Measurements from ENCODE around the gene KCTD1.

Gene KCTD1

DNA sequence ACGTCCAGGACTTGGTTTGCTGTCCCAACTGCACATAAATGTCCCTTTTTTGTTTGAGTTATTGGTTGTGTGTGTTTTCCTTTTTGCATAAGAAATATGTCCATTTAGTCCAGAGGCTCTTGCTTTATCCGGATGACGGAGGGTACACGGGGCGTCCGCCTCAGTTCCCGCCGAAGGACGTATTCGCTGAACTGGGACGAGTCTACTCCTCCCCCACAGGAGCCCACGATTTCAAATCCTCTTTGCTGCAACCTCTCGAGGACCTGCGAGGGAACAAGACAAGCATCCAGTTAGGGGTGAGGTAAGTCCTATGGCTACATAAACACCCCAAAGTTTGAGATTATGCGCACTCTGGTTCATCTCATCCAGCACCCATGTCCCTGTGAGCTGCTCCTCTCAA, 92.7 kb downstream of the KCTD1 start:
- no peak overlapping the region for H2BK5ac ChIP-seq (ENCODE audit: low read length)
- peaks cover 0 to 2% of the 10 kb centered on the region in 2 donors for H3K4me1 ChIP-seq (ENCODE audit: control insufficient read depth in 2 of 2, insufficient read depth in 1 of 2, low read depth in 1 of 2, low read length in 2 of 2)
- DNase-seq (ENCODE audit: low spot score): no peak
- H3K9me3 ChIP-seq (replicated peaks in 1 of 2; ENCODE audit: control insufficient read depth in 2 of 2, insufficient read depth in 1 of 2, low read depth in 1 of 2, low read length in 2 of 2): no peaks in the 10 kb centered on the region
- no peak overlapping the region for H2AFZ ChIP-seq (ENCODE audit: low read length)
- H4K8ac ChIP-seq (ENCODE audit: low read depth, low read length): no peak overlapping the region
- no peak overlapping the region for H3K4ac ChIP-seq (ENCODE audit: low read length)
- no peak overlapping the region for H3K18ac ChIP-seq (ENCODE audit: low read length)
- no peak overlapping the region for H2BK12ac ChIP-seq (ENCODE audit: low read length)
- no peak overlapping the region for H3K23ac ChIP-seq (ENCODE audit: low read depth, low read length, poor library complexity)
- H3K14ac ChIP-seq (ENCODE audit: low read length): no peak overlapping the region
- H2BK15ac ChIP-seq (ENCODE audit: low read length): no peak overlapping the region
- no peak overlapping the region for H2AK5ac ChIP-seq (ENCODE audit: low read depth, low read length)
- H3K4me3 ChIP-seq (ENCODE audit: low read length in 2 of 2): no peak overlapping the region
- H3K36me3 ChIP-seq (replicated peaks in 1 of 2; ENCODE audit: control insufficient read depth in 2 of 2, insufficient read depth in 2 of 2, low read length in 2 of 2): peaks cover 6 to 67% of the 10 kb centered on the region in 2 donors
- H3K79me1 ChIP-seq (ENCODE audit: low read depth, low read length): no peaks in the 10 kb centered on the region
- H3K9ac ChIP-seq (ENCODE audit: low read depth, low read length, poor library complexity): no peak overlapping the region
- H3K27ac ChIP-seq (replicated peaks; ENCODE audit: low read length): no peak overlapping the region
- H2BK120ac ChIP-seq (ENCODE audit: low read depth, low read length): no peak overlapping the region
- H4K91ac ChIP-seq (ENCODE audit: low read depth, low read length, poor library complexity): no peak overlapping the region
- no peaks in the 10 kb centered on the region for H3K27me3 ChIP-seq (ENCODE audit: control insufficient read depth in 3 of 3, insufficient read depth in 3 of 3, low read depth in 1 of 3, low read length in 3 of 3)
- WGBS, 2 donors (ENCODE audit: extremely low coverage in 2 of 2, insufficient read length in 2 of 2, insufficient replicate concordance in 1 of 2): no CpG with 5 or more reads among the region's 15 CpGs
- no peak overlapping the region for H3K4me2 ChIP-seq (ENCODE audit: insufficient read depth, low read length, poor library complexity, severe bottlenecking)

GRCh38 chr18:26454616-26455015, 93.7 kb downstream of the KCTD1 start:
- no peak overlapping the region for H2AFZ ChIP-seq (ENCODE audit: low read length)
- H3K36me3 ChIP-seq (replicated peaks in 1 of 2; ENCODE audit: control insufficient read depth in 2 of 2, insufficient read depth in 2 of 2, low read length in 2 of 2): peaks cover 6 to 57% of the 10 kb centered on the region in 2 donors
- H4K91ac ChIP-seq (ENCODE audit: low read depth, low read length, poor library complexity): no peak overlapping the region
- no peak for DNase-seq (ENCODE audit: low spot score)
- H3K23ac ChIP-seq (ENCODE audit: low read depth, low read length, poor library complexity): no peak overlapping the region
- H2BK15ac ChIP-seq (ENCODE audit: low read length): no peak overlapping the region
- H2BK120ac ChIP-seq (ENCODE audit: low read depth, low read length): no peak overlapping the region
- no peak overlapping the region for H2BK5ac ChIP-seq (ENCODE audit: low read length)
- H3K4me1 ChIP-seq (ENCODE audit: control insufficient read depth in 2 of 2, insufficient read depth in 1 of 2, low read depth in 1 of 2, low read length in 2 of 2): peaks cover 0 to 2% of the 10 kb centered on the region in 2 donors
- H3K9ac ChIP-seq (ENCODE audit: low read depth, low read length, poor library complexity): no peak overlapping the region
- no peaks in the 10 kb centered on the region for H3K27me3 ChIP-seq (ENCODE audit: control insufficient read depth in 3 of 3, insufficient read depth in 3 of 3, low read depth in 1 of 3, low read length in 3 of 3)
- no peak overlapping the region for H4K8ac ChIP-seq (ENCODE audit: low read depth, low read length)
- no peak overlapping the region for H3K4ac ChIP-seq (ENCODE audit: low read length)
- no peak overlapping the region for H3K27ac ChIP-seq (replicated peaks; ENCODE audit: low read length)
- no peak overlapping the region for H3K4me3 ChIP-seq (ENCODE audit: low read length in 2 of 2)
- no peak overlapping the region for H2AK5ac ChIP-seq (ENCODE audit: low read depth, low read length)
- no peak overlapping the region for H3K4me2 ChIP-seq (ENCODE audit: insufficient read depth, low read length, poor library complexity, severe bottlenecking)
- no peaks in the 10 kb centered on the region for H3K79me1 ChIP-seq (ENCODE audit: low read depth, low read length)
- no CpG with 5 or more reads among the region's 6 CpGs for WGBS, 2 donors (ENCODE audit: extremely low coverage in 2 of 2, insufficient read length in 2 of 2, insufficient replicate concordance in 1 of 2)
- H3K9me3 ChIP-seq (replicated peaks in 1 of 2; ENCODE audit: control insufficient read depth in 2 of 2, insufficient read depth in 1 of 2, low read depth in 1 of 2, low read length in 2 of 2): no peaks in the 10 kb centered on the region
- no peak overlapping the region for H2BK12ac ChIP-seq (ENCODE audit: low read length)
- H3K14ac ChIP-seq (ENCODE audit: low read length): no peak overlapping the region
- H3K18ac ChIP-seq (ENCODE audit: low read length): no peak overlapping the region

GRCh38 chr18:26454192-26454591, 94.2 kb downstream of the KCTD1 start:
- Histone ChIP-seq H3K9ac (ENCODE audit: low read depth, low read length, poor library complexity) (no peak overlapping the region), H2BK5ac (ENCODE audit: low read length) (no peak overlapping the region)
- WGBS, 2 donors (ENCODE audit: extremely low coverage in 2 of 2, insufficient read length in 2 of 2, insufficient replicate concordance in 1 of 2): no CpG with 5 or more reads among the region's 3 CpGs

DNA sequence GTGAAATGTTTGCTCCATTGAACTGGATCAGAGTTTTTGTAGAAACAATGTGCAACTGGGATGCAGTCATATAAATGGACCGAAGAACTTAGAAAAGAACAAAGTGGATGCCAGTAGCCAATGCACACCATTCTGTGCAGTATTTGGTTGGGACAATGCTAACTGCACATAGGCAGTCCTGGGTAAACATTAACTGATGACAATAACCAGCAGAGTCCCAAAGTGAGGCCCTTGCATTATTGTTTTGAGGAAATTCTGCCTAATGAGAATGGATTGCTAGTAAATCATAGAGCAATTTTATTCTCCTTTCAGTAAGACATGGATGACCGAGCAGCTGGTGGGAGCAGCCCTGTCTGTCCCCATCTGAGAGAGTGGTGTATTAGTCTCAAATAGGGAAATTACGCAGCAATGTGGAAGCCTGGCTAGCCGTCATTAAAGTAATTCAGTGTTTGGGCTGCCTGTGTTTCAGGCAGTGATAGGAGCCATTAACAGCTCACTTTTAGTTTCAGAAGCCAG, 94.9 kb downstream of the KCTD1 start:
- Histone ChIP-seq H3K27ac (replicated peaks; ENCODE audit: low read length) (no peak overlapping the region), H2BK12ac (ENCODE audit: low read length) (no peak overlapping the region), H3K18ac (ENCODE audit: low read length) (no peak overlapping the region), H3K4me2 (ENCODE audit: insufficient read depth, low read length, poor library complexity, severe bottlenecking) (no peak overlapping the region), H4K91ac (ENCODE audit: low read depth, low read length, poor library complexity) (no peak overlapping the region), H3K4ac (ENCODE audit: low read length) (no peak overlapping the region), H3K79me1 (ENCODE audit: low read depth, low read length) (no peaks in the 10 kb centered on the region), H3K9ac (ENCODE audit: low read depth, low read length, poor library complexity) (no peak overlapping the region), H3K23ac (ENCODE audit: low read depth, low read length, poor library complexity) (no peak overlapping the region), H2AFZ (ENCODE audit: low read length) (no peak overlapping the region), H2AK5ac (ENCODE audit: low read depth, low read length) (no peak overlapping the region), H2BK5ac (ENCODE audit: low read length) (no peak overlapping the region), H3K36me3 (replicated peaks in 1 of 2; ENCODE audit: control insufficient read depth in 2 of 2, insufficient read depth in 2 of 2, low read length in 2 of 2) (peaks cover 2 to 45% of the 10 kb centered on the region in 2 donors), H3K4me1 (ENCODE audit: control insufficient read depth in 2 of 2, insufficient read depth in 1 of 2, low read depth in 1 of 2, low read length in 2 of 2) (peaks cover 0 to 2% of the 10 kb centered on the region in 2 donors), H2BK15ac (ENCODE audit: low read length) (no peak overlapping the region), H4K8ac (ENCODE audit: low read depth, low read length) (no peak overlapping the region), H3K27me3 (ENCODE audit: control insufficient read depth in 3 of 3, insufficient read depth in 3 of 3, low read depth in 1 of 3, low read length in 3 of 3) (no peaks in the 10 kb centered on the region), H3K4me3 (ENCODE audit: low read length in 2 of 2) (no peak overlapping the region), H3K14ac (ENCODE audit: low read length) (no peak overlapping the region), H2BK120ac (ENCODE audit: low read depth, low read length) (no peak overlapping the region), H3K9me3 (replicated peaks in 1 of 2; ENCODE audit: control insufficient read depth in 2 of 2, insufficient read depth in 1 of 2, low read depth in 1 of 2, low read length in 2 of 2) (no peaks in the 10 kb centered on the region)
- DNase-seq (ENCODE audit: low spot score): no peak
- no CpG with 5 or more reads among the region's 4 CpGs for WGBS, 2 donors (ENCODE audit: extremely low coverage in 2 of 2, insufficient read length in 2 of 2, insufficient replicate concordance in 1 of 2)

More at GRCh38 chr18:26454192-26454591, 94.2 kb downstream of the KCTD1 start:
- H2BK12ac ChIP-seq (ENCODE audit: low read length): no peak overlapping the region
- no peak overlapping the region for H4K8ac ChIP-seq (ENCODE audit: low read depth, low read length)
- H2AFZ ChIP-seq (ENCODE audit: low read length): no peak overlapping the region
- H3K4me3 ChIP-seq (ENCODE audit: low read length in 2 of 2): no peak overlapping the region
- H2BK15ac ChIP-seq (ENCODE audit: low read length): no peak overlapping the region
- H3K9me3 ChIP-seq (replicated peaks in 1 of 2; ENCODE audit: control insufficient read depth in 2 of 2, insufficient read depth in 1 of 2, low read depth in 1 of 2, low read length in 2 of 2): no peaks in the 10 kb centered on the region
- no peaks in the 10 kb centered on the region for H3K79me1 ChIP-seq (ENCODE audit: low read depth, low read length)
- no peaks in the 10 kb centered on the region for H3K27me3 ChIP-seq (ENCODE audit: control insufficient read depth in 3 of 3, insufficient read depth in 3 of 3, low read depth in 1 of 3, low read length in 3 of 3)
- H3K14ac ChIP-seq (ENCODE audit: low read length): no peak overlapping the region
- H3K4ac ChIP-seq (ENCODE audit: low read length): no peak overlapping the region
- H3K36me3 ChIP-seq (replicated peaks in 1 of 2; ENCODE audit: control insufficient read depth in 2 of 2, insufficient read depth in 2 of 2, low read length in 2 of 2): peaks cover 5 to 52% of the 10 kb centered on the region in 2 donors
- H3K4me2 ChIP-seq (ENCODE audit: insufficient read depth, low read length, poor library complexity, severe bottlenecking): no peak overlapping the region
- H4K91ac ChIP-seq (ENCODE audit: low read depth, low read length, poor library complexity): no peak overlapping the region
- no peak overlapping the region for H3K18ac ChIP-seq (ENCODE audit: low read length)
- H3K4me1 ChIP-seq (ENCODE audit: control insufficient read depth in 2 of 2, insufficient read depth in 1 of 2, low read depth in 1 of 2, low read length in 2 of 2): peaks cover 0 to 2% of the 10 kb centered on the region in 2 donors
- H3K27ac ChIP-seq (replicated peaks; ENCODE audit: low read length): no peak overlapping the region
- H2BK120ac ChIP-seq (ENCODE audit: low read depth, low read length): no peak overlapping the region
- H2AK5ac ChIP-seq (ENCODE audit: low read depth, low read length): no peak overlapping the region
- H3K23ac ChIP-seq (ENCODE audit: low read depth, low read length, poor library complexity): no peak overlapping the region
- no peak for DNase-seq (ENCODE audit: low spot score)
